Stimulated activated CD4-positive, alpha-beta T cell treated with anti-CD3 and anti-CD28 coated beads, Interleukin-12 subunit alpha, Interleukin-12 subunit beta, amount 100 ng/mL, for 48 hours (primary cell): ENCODE measurements around the gene RUNX3.

ENCODE experiments used
- DNase-seq, 3 donors: peaks; one replicate each; pipeline ENCODE4 v3.0.0-alpha.2; 2020; ENCODE audit warnings: low read depth in 2 of 3, low spot score in 1 of 3

Gene RUNX3

GRCh38 chr1:24948079-24948827 lies 18.2 kb upstream of the RUNX3 start:
- DNase-seq: no peak

DNA sequence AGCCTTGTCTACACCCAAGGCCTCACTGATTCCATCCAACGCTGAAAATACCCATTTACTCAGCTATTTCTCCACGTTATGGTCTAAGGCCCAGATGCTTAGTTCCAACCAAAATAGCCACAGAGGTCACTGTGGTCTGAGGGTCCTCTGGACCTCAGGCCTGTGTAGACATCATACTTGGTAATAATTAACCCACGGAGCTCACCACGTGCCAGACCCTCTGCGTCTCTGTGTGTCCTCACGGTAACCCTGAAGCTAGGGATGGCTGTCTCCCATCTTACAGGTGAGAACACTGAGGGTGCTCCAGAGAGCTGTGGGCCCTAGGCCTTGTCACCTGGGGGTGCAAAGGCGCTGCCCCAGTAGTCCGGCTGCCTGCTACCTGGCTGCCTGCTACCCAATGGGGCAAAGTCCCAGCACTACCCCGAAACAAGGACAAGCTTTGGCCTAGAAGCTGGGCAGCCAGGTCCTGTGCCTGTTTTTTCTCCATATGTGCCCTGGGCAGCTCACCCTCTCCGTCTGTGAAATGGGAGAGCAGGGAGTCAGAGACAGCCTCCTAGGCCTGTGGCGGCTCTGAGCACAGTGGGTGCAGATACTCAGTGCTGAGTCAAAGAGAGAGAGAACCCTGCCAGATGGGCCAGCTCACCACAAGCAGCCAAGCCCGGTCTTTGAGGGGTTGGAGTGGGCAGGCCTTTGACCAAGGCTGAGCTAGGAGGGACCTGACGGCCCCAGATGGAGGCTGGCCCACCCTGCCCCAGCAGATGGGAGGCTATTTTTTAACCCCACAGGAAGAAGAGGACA lies 17.0 kb upstream of the RUNX3 start:
- no peak for DNase-seq

DNA sequence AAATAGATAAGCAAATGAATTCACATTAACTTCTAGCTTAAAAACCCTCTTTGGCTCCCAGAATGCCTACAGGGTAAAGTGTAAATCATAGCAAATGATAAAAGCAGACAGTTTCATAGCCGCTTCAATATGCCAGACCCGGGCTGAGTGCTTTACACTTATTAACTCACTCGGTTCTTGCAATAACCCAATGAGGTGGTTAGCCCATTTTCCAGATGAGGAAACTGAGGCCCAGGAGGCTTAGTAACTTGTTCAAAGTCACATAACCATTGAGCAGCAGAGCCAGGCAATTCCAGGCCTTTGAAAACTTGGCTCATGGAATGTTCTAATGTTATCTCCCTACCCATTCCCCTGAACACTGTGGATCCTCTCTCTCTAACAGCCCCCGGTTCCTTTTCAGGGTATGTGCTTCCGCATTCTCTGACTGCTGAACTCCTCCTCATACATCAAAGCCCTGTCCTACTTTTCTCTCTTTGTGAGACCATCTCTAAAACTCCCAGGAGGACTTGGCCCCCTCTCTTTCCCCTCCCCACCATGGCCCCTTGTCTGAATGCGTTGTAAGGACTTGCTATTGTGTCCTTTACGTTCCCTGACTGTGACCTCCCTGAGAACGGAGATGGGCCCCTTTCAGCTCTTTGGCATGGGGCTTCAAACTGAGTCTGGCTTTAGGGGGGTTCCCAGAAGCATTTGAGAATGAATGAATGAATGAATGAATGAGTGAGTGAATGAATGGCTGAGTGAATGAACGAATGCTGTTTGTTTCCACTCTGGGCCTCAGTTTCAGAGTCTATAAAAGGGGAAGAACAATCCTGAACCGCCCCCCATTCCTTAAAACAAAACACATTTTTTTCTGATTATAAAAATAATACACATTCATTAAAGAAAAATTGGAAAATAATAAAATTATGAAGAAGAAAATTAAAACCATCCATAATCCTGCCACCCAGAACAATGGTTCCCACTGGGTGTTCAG lies 15.6 kb upstream of the RUNX3 start:
- DNase-seq: no peak

DNA sequence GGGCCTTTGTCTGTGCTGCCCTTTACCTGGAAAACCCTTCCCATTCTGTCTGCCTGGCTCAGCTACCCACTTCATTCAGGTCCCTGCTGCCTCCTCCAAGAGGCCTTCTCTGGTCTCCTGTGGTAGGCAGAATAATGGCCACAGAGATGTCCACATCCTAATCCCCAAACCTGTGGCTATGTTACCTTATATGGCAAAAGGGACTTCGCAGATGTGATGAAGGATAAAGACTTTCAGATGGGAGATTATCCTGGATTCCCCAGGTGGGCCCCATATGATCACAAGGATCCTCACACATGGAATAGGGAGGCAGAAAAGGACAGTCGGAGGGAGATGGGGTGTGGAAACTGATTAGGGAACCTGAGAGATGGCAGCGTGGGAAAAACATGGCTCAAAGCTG lies 14.2 kb upstream of the RUNX3 start:
- no peak for DNase-seq

GRCh38 chr1:24942789-24943188 lies 12.7 kb upstream of the RUNX3 start:
- no peak for DNase-seq

- no peak for DNase-seq
These were observed 11.5 kb upstream of the RUNX3 start for GRCh38 chr1:24941564-24941963.

- DNase-seq: no peak
These were observed 10.2 kb upstream of the RUNX3 start for GRCh38 chr1:24940231-24940630.

- DNase-seq: no peak
These were observed 9.7 kb upstream of the RUNX3 start for GRCh38 chr1:24939675-24940193.

DNA sequence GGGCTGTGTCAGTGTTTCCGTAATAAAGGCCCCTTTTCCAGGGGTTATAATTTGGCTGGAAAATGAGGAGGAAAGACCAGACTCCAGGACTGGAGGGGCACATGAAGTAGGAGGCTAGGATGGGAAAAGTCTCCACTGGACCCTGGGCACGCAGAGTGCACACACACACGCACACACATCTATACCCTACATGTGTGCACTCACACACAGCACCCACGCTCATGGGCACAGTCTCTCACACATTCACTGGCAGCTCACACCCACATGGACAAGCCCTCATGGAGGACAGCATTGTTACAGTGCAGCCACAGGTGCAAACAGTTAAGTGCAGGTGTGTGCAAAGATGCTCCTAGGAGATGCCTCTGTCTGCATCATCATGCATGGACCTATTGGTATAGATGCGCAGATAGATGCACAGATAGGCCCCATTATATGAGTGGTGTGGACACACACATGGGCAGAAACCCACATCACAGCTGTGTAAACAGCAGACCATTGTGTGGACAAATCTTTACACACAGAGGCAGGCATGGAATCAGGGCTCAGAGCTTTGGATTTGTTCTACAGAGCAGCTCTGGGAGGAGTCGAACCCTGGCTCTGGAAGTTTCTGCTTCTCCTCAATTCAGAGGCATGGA lies 9.1 kb upstream of the RUNX3 start:
- DNase-seq: no peak

- DNase-seq: no peak
These were observed 8.2 kb upstream of the RUNX3 start for GRCh38 chr1:24938276-24938675.

GRCh38 chr1:24936684-24937083 lies 6.6 kb upstream of the RUNX3 start:
- no peak for DNase-seq

GRCh38 chr1:24935615-24936484 lies 5.8 kb upstream of the RUNX3 start:
- no peak for DNase-seq

DNA sequence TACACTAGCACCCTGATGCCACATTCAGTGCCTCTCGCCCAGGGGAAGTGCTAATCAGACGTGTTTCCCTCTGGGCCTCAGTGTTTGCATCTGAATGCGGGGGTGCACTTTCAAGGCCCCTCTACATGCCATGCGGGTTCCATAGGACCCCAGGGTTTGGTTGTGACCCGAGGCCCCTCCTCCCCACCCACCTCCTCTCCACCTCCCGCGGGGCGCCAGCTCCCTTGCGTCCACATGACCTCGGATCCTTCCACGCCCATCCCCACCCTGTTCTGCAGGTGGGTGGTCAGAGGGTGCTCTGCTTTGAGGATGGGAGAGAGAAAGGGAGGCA lies 5.1 kb upstream of the RUNX3 start:
- DNase-seq: no peak

- no peak for DNase-seq
These were observed 4.5 kb upstream of the RUNX3 start for GRCh38 chr1:24934310-24935195.

- DNase-seq: no peak
These were observed 3.4 kb upstream of the RUNX3 start for GRCh38 chr1:24933468-24933867.

DNA sequence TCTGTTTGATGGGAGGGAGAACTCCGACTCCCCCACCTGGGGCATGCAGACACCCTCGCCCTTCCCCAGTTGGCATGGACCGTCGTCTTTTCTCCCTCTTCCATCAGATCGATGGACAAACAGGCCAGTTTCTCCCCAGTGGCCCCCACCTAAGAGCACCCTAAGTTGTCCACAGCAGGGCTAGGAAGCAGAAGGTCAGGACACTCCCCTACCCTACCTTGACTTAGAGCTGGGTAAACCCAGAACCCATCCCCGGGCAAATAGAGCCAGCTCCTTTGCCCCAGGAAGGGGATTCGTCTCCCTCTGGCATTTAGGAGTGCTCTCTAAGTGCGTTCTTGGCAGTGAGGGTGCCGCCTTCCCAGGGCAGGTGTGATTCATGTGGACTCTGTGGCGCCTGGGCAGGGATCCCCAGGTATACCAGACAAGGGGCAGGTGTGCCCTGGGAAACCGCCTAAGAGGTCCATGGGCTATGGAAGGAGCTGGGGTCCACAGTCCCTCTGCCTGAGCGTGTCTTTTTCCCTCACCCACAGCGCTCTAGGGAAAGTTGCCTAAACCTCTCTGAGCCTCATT lies 2.7 kb upstream of the RUNX3 start:
- no peak for DNase-seq

DNA sequence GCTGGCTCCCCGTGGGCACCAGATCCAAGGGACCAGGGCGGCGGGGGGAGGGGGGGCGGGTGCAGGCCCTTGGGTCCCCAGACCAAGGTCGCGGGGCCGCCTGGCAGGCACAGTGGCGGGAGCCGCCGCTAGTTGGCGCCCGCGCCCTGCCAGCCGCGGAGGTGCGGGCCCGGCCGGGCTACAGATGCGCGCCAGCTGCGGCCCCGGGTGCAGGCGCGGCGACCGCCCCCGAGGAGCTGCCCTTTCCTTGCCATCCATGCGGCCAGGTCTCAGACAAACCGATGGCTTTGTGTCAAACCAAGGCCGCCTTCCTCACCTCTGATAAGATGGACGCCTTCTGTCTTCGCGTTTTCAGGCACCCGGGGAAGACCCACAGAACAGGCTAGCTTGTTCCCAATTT lies 2.2 kb upstream of the RUNX3 start:
- DNase-seq: peak in 1 of 3 donors; percentile 62

DNA sequence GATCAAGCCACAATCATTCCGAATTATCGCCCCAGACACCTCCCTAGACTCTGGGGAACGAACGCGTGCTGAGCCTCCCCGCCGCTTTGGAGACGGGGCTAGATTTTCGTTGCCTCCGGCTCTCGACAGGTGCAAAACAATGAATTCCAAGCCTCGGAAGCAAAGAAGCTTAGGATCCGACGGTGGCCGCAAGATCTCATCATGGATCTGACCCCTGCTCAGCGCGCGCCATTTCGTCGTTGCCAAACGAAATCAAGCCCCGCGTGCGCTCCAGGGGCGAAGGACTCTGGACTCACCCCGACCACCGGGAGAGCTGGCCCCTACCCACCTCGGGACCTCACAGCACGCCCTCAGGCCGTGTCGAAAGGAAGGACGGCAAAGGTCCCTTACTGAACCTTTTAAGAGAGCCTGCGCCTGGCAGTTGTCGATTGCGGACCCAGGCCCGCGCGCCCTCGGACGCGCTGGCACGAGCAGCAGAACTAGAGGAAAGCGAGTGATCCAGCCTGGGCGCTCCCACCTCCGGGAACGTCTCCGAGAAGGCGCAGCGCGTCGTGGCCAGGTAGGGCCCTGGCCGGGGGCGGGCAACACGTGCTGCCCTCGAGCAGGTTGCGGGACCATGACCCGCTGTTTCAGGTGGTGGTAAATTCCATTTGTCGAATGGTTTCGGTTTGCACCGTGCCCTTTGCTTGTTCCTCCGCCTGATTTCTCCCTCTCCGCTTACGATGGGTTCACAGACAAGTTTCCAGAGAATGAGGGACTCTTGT lies 1.6 kb upstream of the RUNX3 start:
- no peak for DNase-seq
